Common myeloid progenitor, CD34-positive (primary cell): ENCODE measurements around the gene PPM1A.

Source experiments
- CTCF ChIA-PET: fragments of 350-600 bp; sonication (Branson Sonifier 250); formaldehyde crosslinking; loops from one replicate; lab custom pipeline; 2021; ENCODE audit warnings: antibody characterized with exemption; lab: Charles Lee
- POLR2A ChIA-PET: fragments of 350-600 bp; sonication (Branson Sonifier 250); formaldehyde crosslinking; loops from one replicate; lab custom pipeline; 2021; ENCODE audit warnings: antibody characterized with exemption; lab: Charles Lee
- DNase-seq, 3 donors: peaks; one replicate each; pipeline versions ENCODE4 v3.0.0 to v3.0.0-alpha.2; 2013
- H3K27ac ChIP-seq, 2 experiments: 1 replicate in 1 of 2; 2 replicates in 1 of 2; pipeline ENCODE4 v1.7.0; 2013; ENCODE audit warnings: inconsistent platforms in 2 of 2, low read length in 2 of 2, mild to moderate bottlenecking in 2 of 2, low read depth in 1 of 2, moderate library complexity in 1 of 2; ENCODE audit not compliant: severe bottlenecking in 2 of 2, insufficient read depth in 1 of 2, poor library complexity in 1 of 2
- H3K27me3 ChIP-seq, 5 experiments: replicated peaks in 2 of 5; 1 replicate in 3 of 5; 2 replicates in 2 of 5; pipeline versions ENCODE4 v1.6.1 to v1.7.0; 2013; ENCODE audit warnings: low read length in 4 of 5, mild to moderate bottlenecking in 2 of 5, moderate library complexity in 2 of 5, inconsistent platforms in 1 of 5; ENCODE audit not compliant: insufficient read depth in 5 of 5, control insufficient read depth in 4 of 5
- H3K36me3 ChIP-seq, 4 experiments: 1 replicate in 2 of 4; 2 replicates in 2 of 4; pipeline versions ENCODE4 v1.6.1 to v1.7.0; 2013; ENCODE audit warnings: low read length in 3 of 4, control low read depth in 1 of 4, mild to moderate bottlenecking in 1 of 4; ENCODE audit not compliant: control insufficient read depth in 4 of 4, insufficient read depth in 4 of 4
- H3K4me1 ChIP-seq, 4 experiments: 1 replicate in 3 of 4; 2 replicates in 1 of 4; pipeline versions ENCODE4 v1.6.1 to v1.7.1; 2013; ENCODE audit warnings: low read length in 3 of 4, mild to moderate bottlenecking in 3 of 4, control low read depth in 1 of 4, inconsistent platforms in 1 of 4, moderate library complexity in 1 of 4; ENCODE audit not compliant: control insufficient read depth in 4 of 4, insufficient read depth in 4 of 4; ENCODE audit errors: control extremely low read depth in 1 of 4
- H3K4me3 ChIP-seq, 7 experiments: 1 replicate in 4 of 7; 2 replicates in 3 of 7; pipeline versions ENCODE4 v1.5.1 to v1.7.0; 2013; ENCODE audit warnings: mild to moderate bottlenecking in 7 of 7, low read length in 6 of 7, moderate library complexity in 6 of 7, inconsistent platforms in 2 of 7, low read depth in 2 of 7, control low read depth in 1 of 7; ENCODE audit not compliant: insufficient read depth in 4 of 7, control insufficient read depth in 1 of 7; ENCODE audit errors: extremely low read depth in 1 of 7
- H3K9me3 ChIP-seq, 5 experiments: 1 replicate in 4 of 5; 2 replicates in 1 of 5; pipeline versions ENCODE4 v1.6.1 to v1.7.1; 2013; ENCODE audit warnings: low read length in 4 of 5, mild to moderate bottlenecking in 2 of 5, inconsistent platforms in 1 of 5, low read depth in 1 of 5, moderate library complexity in 1 of 5; ENCODE audit not compliant: control insufficient read depth in 4 of 5, insufficient read depth in 2 of 5; ENCODE audit errors: control extremely low read depth in 1 of 5
- WGBS: methylation state at CpG from one replicate; pipeline ENCODE4 v1.1.5; 2013; ENCODE audit not compliant: insufficient coverage; 5-methylcytosine and 5-hydroxymethylcytosine counted together

The PPM1A gene

GRCh38 chr14:60257865-60258264 lies 8.8 kb downstream of the PPM1A start:
- no peak overlapping the region for H3K27ac ChIP-seq
- DNase-seq, result peak in 1 of 3 donors; percentile 27
- WGBS, result no CpG with 5 or more reads among the region's 1 CpG
- POLR2A ChIA-PET, result no interaction called here
- no peaks in the 10 kb centered on the region for H3K27me3 ChIP-seq
- H3K9me3 ChIP-seq, result no peaks in the 10 kb centered on the region
- H3K4me3 ChIP-seq, result no peak overlapping the region
- H3K36me3 ChIP-seq, result peaks cover 0 to 2% (median 0%) of the 10 kb centered on the region in 4 experiments
- no peaks in the 10 kb centered on the region for H3K4me1 ChIP-seq
- CTCF ChIA-PET, result interaction anchor here (0.9 to 1.2 kb wide), 4 partner anchors 10 to 74 kb away, joined by 3 to 5 read pairs (median 4); no protein-coding TSS in a partner anchor

GRCh38 chr14:60265163-60265562 lies 16.1 kb downstream of the PPM1A start:
- no CpG with 5 or more reads among the region's 1 CpG for WGBS
- CTCF ChIA-PET, result interaction anchor here (1.5 to 1.9 kb wide), 2 partner anchors 14 to 16 kb away, joined by 3 to 8 read pairs; partner anchors contain the start of gene PPM1A
- Histone ChIP-seq H3K27ac (no peak overlapping the region), H3K4me1 (no peaks in the 10 kb centered on the region), H3K36me3 (peaks cover 0 to 9% (median 5%) of the 10 kb centered on the region in 4 experiments), H3K27me3 (no peaks in the 10 kb centered on the region), H3K4me3 (no peak overlapping the region), H3K9me3 (peaks cover 2 to 37% (median 8%) of the 10 kb centered on the region in 5 experiments)
- POLR2A ChIA-PET, result no interaction called here
- no peak for DNase-seq

GRCh38 chr14:60266021-60266937 lies 17.3 kb downstream of the PPM1A start:
- ChIA-PET CTCF (interaction anchor here (0.7 to 1.9 kb wide), 4 partner anchors 11 to 61 kb away, joined by 3 to 8 read pairs (median 4); partner anchors contain the start of gene PPM1A), POLR2A (no interaction called here)
- H3K27me3 ChIP-seq, result no peaks in the 10 kb centered on the region
- peak in 1 of 3 donors; percentile 28 for DNase-seq
- WGBS, result no CpG with 5 or more reads among the region's 1 CpG
- no peak overlapping the region for H3K27ac ChIP-seq
- no peak overlapping the region for H3K4me3 ChIP-seq
- no peaks in the 10 kb centered on the region for H3K4me1 ChIP-seq
- H3K9me3 ChIP-seq, result peaks cover 2 to 37% (median 8%) of the 10 kb centered on the region in 5 experiments
- H3K36me3 ChIP-seq, result peaks cover 3 to 10% (median 7%) of the 10 kb centered on the region in 4 experiments

GRCh38 chr14:60272177-60272576 lies 23.2 kb downstream of the PPM1A start:
- Histone ChIP-seq H3K9me3 (peaks cover 0 to 9% (median 0%) of the 10 kb centered on the region in 5 experiments), H3K4me1 (peaks cover 0 to 14% (median 3%) of the 10 kb centered on the region in 4 experiments), H3K36me3 (peaks cover 3 to 7% (median 4%) of the 10 kb centered on the region in 4 experiments), H3K27ac (no peak overlapping the region), H3K27me3 (no peaks in the 10 kb centered on the region), H3K4me3 (no peak overlapping the region)
- ChIA-PET CTCF (no interaction called here), POLR2A (no interaction called here)
- 80% methylated on average over 2 of the region's 2 CpGs for WGBS
- DNase-seq, result no peak

- ChIA-PET CTCF (interaction anchor here (1.1 kb wide), 1 partner anchor 78 kb away, joined by 4 read pairs; no protein-coding TSS in a partner anchor), POLR2A (no interaction called here)
- 100% methylated on average over 2 of the region's 2 CpGs for WGBS
- peaks cover 0 to 6% (median 0%) of the 10 kb centered on the region in 5 experiments for H3K9me3 ChIP-seq
- no peak overlapping the region for H3K27ac ChIP-seq
- peaks cover 2 to 7% (median 5%) of the 10 kb centered on the region in 4 experiments for H3K36me3 ChIP-seq
- DNase-seq, result no peak
- no peak overlapping the region for H3K4me3 ChIP-seq
- H3K27me3 ChIP-seq, result no peaks in the 10 kb centered on the region
- peaks cover 0 to 14% (median 3%) of the 10 kb centered on the region in 4 experiments for H3K4me1 ChIP-seq
Observed at GRCh38 chr14:60273956-60274355, 24.9 kb downstream of the PPM1A start.

GRCh38 chr14:60274448-60274847 lies 25.4 kb downstream of the PPM1A start:
- DNase-seq, result no peak
- ChIA-PET POLR2A (no interaction called here), CTCF (interaction anchor here (1.1 kb wide), 1 partner anchor 79 kb away, joined by 4 read pairs; no protein-coding TSS in a partner anchor)
- H3K36me3 ChIP-seq, result peaks cover 2 to 7% (median 5%) of the 10 kb centered on the region in 4 experiments
- peaks cover 0 to 14% (median 3%) of the 10 kb centered on the region in 4 experiments for H3K4me1 ChIP-seq
- no peaks in the 10 kb centered on the region for H3K27me3 ChIP-seq
- no peak overlapping the region for H3K27ac ChIP-seq
- H3K9me3 ChIP-seq, result peaks cover 0 to 4% (median 0%) of the 10 kb centered on the region in 5 experiments
- no peak overlapping the region for H3K4me3 ChIP-seq
